K562 (cell line): Measurements from ENCODE around the gene SNAPC2. TPM values are rescaled to one million over a fixed set of nuclear protein-coding genes. Genes with fewer than 3 reads are reported as not detected.
A peak's percentile ranks its signal among the peaks of the same experiment; 100 is the strongest.

Experiments
- ADNP ChIP-seq: fragments of 200-800 bp; sonication (Bioruptor generic); IDR thresholded peaks from 2 replicates; pipeline ENCODE4 v1.6.1; 2016; ENCODE audit warnings: missing genetic modification characterization, missing compliant biosample characterization
- ATF2 ChIP-seq: sonication (generic); formaldehyde crosslinking; IDR thresholded peaks from 2 replicates; pipeline ENCODE4 v1.8.1; 2022; ENCODE audit warnings: missing genetic modification reagents
- CBX2 ChIP-seq: fragments of 200-600 bp; sonication (generic); IDR thresholded peaks from one replicate; pipeline ENCODE4 v1.6.1; 2012; ENCODE audit warnings: mild to moderate bottlenecking, low read length, inconsistent platforms; ENCODE audit not compliant: insufficient read depth, poor library complexity, severe bottlenecking
- CCAR2 ChIP-seq: fragments of 200-400 bp; formaldehyde crosslinking; IDR thresholded peaks from 2 replicates; pipeline ENCODE4 v1.6.1; 2017; ENCODE audit warnings: mild to moderate bottlenecking, low read depth, low read length
- ELK1 ChIP-seq: sonication (generic); formaldehyde crosslinking; IDR thresholded peaks from 2 replicates; pipeline ENCODE4 v1.8.1; 2022; ENCODE audit warnings: missing genetic modification reagents
- KLF1 ChIP-seq: fragments of 450-650 bp; IDR thresholded peaks from 2 replicates; pipeline ENCODE4 v1.6.1; 2016; ENCODE audit warnings: missing genetic modification characterization, missing compliant biosample characterization
- NBN ChIP-seq: fragments of 450-650 bp; IDR thresholded peaks from 2 replicates; pipeline ENCODE4 v1.6.1; 2016; ENCODE audit warnings: low read depth, mild to moderate bottlenecking
- PATZ1 ChIP-seq: fragments of 250-450 bp; sonication (Bioruptor Pico); IDR thresholded peaks from 2 replicates; pipeline ENCODE4 v1.5.0; 2020; ENCODE audit warnings: mild to moderate bottlenecking, borderline replicate concordance
- RBM25 ChIP-seq: fragments of 200-400 bp; formaldehyde crosslinking; IDR thresholded peaks from 2 replicates; pipeline ENCODE4 v1.6.1; 2018; ENCODE audit warnings: low read length, low read depth, moderate library complexity; ENCODE audit not compliant: severe bottlenecking
- SMAD1 ChIP-seq: fragments of 150-350 bp; IDR thresholded peaks from 2 replicates; pipeline ENCODE4 v1.6.1; 2014; ENCODE audit warnings: low read length, low read depth; ENCODE audit not compliant: partially characterized antibody
- SMARCB1 ChIP-seq: IDR thresholded peaks from 2 replicates; pipeline ENCODE4 v1.6.1; 2011; ENCODE audit warnings: improper control_type of control experiment, low read depth; ENCODE audit not compliant: insufficient read length
- SP1 ChIP-seq: sonication (generic); formaldehyde crosslinking; IDR thresholded peaks from 2 replicates; pipeline ENCODE4 v1.8.1; 2022; ENCODE audit warnings: mild to moderate bottlenecking, missing genetic modification reagents
- STAT5B ChIP-seq: fragments of 250-450 bp; sonication (Bioruptor Pico); IDR thresholded peaks from 2 replicates; pipeline ENCODE4 v1.8.0; 2021; ENCODE audit warnings: mild to moderate bottlenecking, inconsistent platforms
- TAF1 ChIP-seq: IDR thresholded peaks from 2 replicates; pipeline ENCODE4 v1.6.1; 2011; ENCODE audit warnings: mild to moderate bottlenecking, low read length, moderate library complexity; ENCODE audit not compliant: insufficient read depth, control insufficient read depth, severe bottlenecking; ENCODE audit errors: extremely low read depth
- TBL1XR1 ChIP-seq, 2 experiments: IDR thresholded peaks; 2 replicates each; pipeline ENCODE4 v1.6.1; 2012; ENCODE audit warnings: improper control_type of control experiment in 2 of 2, low read length in 2 of 2, mild to moderate bottlenecking in 1 of 2
- THRB ChIP-seq: fragments of 450-650 bp; formaldehyde crosslinking; conservative IDR thresholded peaks from 2 replicates; pipeline ENCODE4 v1.4.0; 2022; ENCODE audit warnings: mild to moderate bottlenecking, missing genetic modification characterization
- USF1 ChIP-seq: sonication (generic); formaldehyde crosslinking; IDR thresholded peaks from 2 replicates; pipeline ENCODE4 v1.9.0; 2022; ENCODE audit warnings: mild to moderate bottlenecking, missing genetic modification reagents
- ZBTB26 ChIP-seq: fragments of 450-650 bp; formaldehyde crosslinking; IDR thresholded peaks from 2 replicates; pipeline ENCODE4 v1.4.0; 2022; ENCODE audit warnings: missing genetic modification characterization
- ZNF23 ChIP-seq: fragments of 250-450 bp; sonication (Bioruptor Pico); IDR thresholded peaks from 2 replicates; pipeline ENCODE4 v1.4.0; 2020; ENCODE audit warnings: mild to moderate bottlenecking
- ZNF695 ChIP-seq: fragments of 450-650 bp; formaldehyde crosslinking; IDR thresholded peaks from 2 replicates; pipeline ENCODE4 v1.4.0; 2020; ENCODE audit warnings: mild to moderate bottlenecking, moderate library complexity
- polyA plus RNA-seq, 8 experiments: library from polyadenylated mRNA; depleted of rRNA in 4 of 8; stranded (reverse) in 5 of 8; unstranded in 3 of 8; fragments of >200 nt; fragmentation: Nextera tagmentation in 2 of 8; fragmentation: Illumina TruSeq in 1 of 8; extraction: Ambion mirVana in 2 of 8; extraction: Trizol in 1 of 8; gene quantifications; 2 replicates each; pipeline versions ENCODE4 v1.2.1 to v1.2.3, GENCODE V29; 2011 to 2014; ENCODE audit warnings: inconsistent platforms in 1 of 8, missing spikeins in 1 of 8
- total RNA-seq, 7 experiments: library from RNA; depleted of rRNA in 6 of 7; stranded (reverse); fragments of >200 nt in 6 of 7; fragmentation: Illumina TruSeq in 2 of 7; extraction: Trizol in 2 of 7; gene quantifications; 2 replicates each; pipeline versions ENCODE4 v1.2.1 to v1.2.3, GENCODE V29; 2011 to 2021; ENCODE audit warnings: low replicate concordance in 1 of 7

Gene SNAPC2
- total and polyA plus RNA-seq, 9 of the 15 experiments (the other 6 are each of a cell fraction or from before 2014, with no cell fraction given) = 0.59 to 45.1 (median 15.3) TPM

- TF ChIP-seq NBN (no peak), SP1 (CRISPR knock-in tag) (peak; percentile 69; the same call in 1 of the 2 replicates), ADNP (tag) (no peak), CCAR2 (no peak), ZNF23 (no peak), CBX2 (no peak), RBM25 (no peak), USF1 (CRISPR knock-in tag) (no peak; the same call in 1 of the 2 replicates), PATZ1 (CRISPR knock-in tag) (no peak), TBL1XR1 (IDR thresholded peaks at IDR 0.05; ENCODE audit: low read length in 2 of 2) (no peak), SMARCB1 (no peak), KLF1 (0 out of 2 replicates have a peak, but pooled peaks have one; percentile 51), ELK1 (CRISPR knock-in tag) (no peak), SMAD1 (no peak), THRB (CRISPR knock-in tag) (no peak), ZBTB26 (no peak), STAT5B (CRISPR knock-in tag) (no peak), ZNF695 (CRISPR knock-in tag) (no peak), TAF1 (no peak), ATF2 (no peak; the same call in 1 of the 2 replicates)
Observed at GRCh38 chr19:7925171-7925851, 5.2 kb downstream of the SNAPC2 start (continued).
